ENCODE data around the gene CD200. TPM values are rescaled to one million over a fixed set of nuclear protein-coding genes. Genes with fewer than 3 reads are reported as not detected.

CD200 gene
- total and polyA plus RNA-seq, 2 of the 4 experiments (the other 2 are of a cell fraction): 1.1 to 1.7 TPM

DNA sequence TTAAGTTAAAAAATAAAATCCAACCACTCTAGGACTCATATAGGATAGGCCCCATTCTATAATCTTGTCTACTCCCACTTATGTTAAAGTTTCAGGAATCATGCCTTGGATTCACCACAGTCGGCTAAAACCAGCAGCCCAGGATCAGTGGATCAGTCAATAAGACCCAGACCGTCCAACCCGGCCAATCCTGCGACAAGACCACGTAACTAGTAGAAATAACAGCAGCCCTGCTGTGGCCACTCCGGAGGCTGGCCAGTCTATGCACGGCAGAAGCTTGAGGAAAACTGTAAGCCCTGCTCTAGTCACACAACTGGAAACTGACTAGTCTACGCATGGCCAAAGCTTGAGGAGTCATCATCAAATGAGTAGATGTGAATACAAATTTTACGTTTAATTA lies 26.1 kb upstream of the CD200 start:
- no peaks in the 10 kb centered on the region for H3K27me3 ChIP-seq (ENCODE audit: control insufficient read depth, insufficient read depth, low read length)
- H3K18ac ChIP-seq (ENCODE audit: low read depth, low read length): no peak overlapping the region
- no peak overlapping the region for H3K56ac ChIP-seq (ENCODE audit: extremely low read depth, insufficient read depth, low read length)
- no peak overlapping the region for H2AK5ac ChIP-seq (ENCODE audit: low read depth, low read length)
- 100% methylated on average over 2 of the region's 9 CpGs; no CpG with 5 or more reads in 1 of the 2 experiments for WGBS, 2 experiments (ENCODE audit: extremely low coverage in 2 of 2, insufficient read length in 1 of 2)
- no peak overlapping the region for H3K4me3 ChIP-seq (ENCODE audit: insufficient read depth, low read depth, low read length)
- no peak overlapping the region for H2BK120ac ChIP-seq (ENCODE audit: low read depth, low read length)
- H3K9ac ChIP-seq (ENCODE audit: low read depth, low read length): no peak overlapping the region
- no peak overlapping the region for H4K91ac ChIP-seq (ENCODE audit: insufficient read depth, low read depth, low read length)
- BruUV-seq (replicated peaks): no TSS peak
- ChIA-PET POLR2A (ENCODE audit: unreplicated experiment) (no interaction called here), CTCF (interaction anchor here (1.9 kb wide), 1 partner anchor 13 kb away, joined by 9 read pairs; the partner anchor contains the start of gene SLC9C1)
- no peak overlapping the region for H2BK15ac ChIP-seq (ENCODE audit: low read depth, low read length)
- no peak overlapping the region for H4K8ac ChIP-seq (ENCODE audit: low read depth in 2 of 2, low read length in 2 of 2)
- H3K4me2 ChIP-seq (ENCODE audit: low read depth, low read length): no peak overlapping the region
- H3K27ac ChIP-seq (ENCODE audit: insufficient read depth, low read length): no peak overlapping the region
- H3K23ac ChIP-seq (ENCODE audit: low read depth, low read length): no peak overlapping the region
- no peak overlapping the region for H2BK5ac ChIP-seq (ENCODE audit: low read depth, low read length, poor library complexity, severe bottlenecking)
- H2BK20ac ChIP-seq (ENCODE audit: low read depth, low read length): no peak overlapping the region
- no peak overlapping the region for H4K5ac ChIP-seq (ENCODE audit: low read depth, low read length)
- no peaks in the 10 kb centered on the region for H3K9me3 ChIP-seq (ENCODE audit: control insufficient read depth, insufficient read depth, low read length)
- no peak for ATAC-seq (ENCODE audit: low read depth)
- H3K4ac ChIP-seq (ENCODE audit: low read depth, low read length): no peak overlapping the region
- in situ Hi-C loops (cut with MboI; ENCODE audit: low sequenced_read_pairs) (loop anchor here (25.0 kb wide), 1 partner anchor 680 kb away; the partner anchor contains the start of genes CD200R1 and GTPBP8), dilution Hi-C loops (cut with HindIII; ENCODE audit: low sequenced_read_pairs, unreplicated experiment) (loop anchor here (25.0 kb wide), 1 partner anchor 205 kb away; no protein-coding TSS in a partner anchor), intact Hi-C loops (cut with micrococcal nuclease) (no loop called here)
- H3K79me1 ChIP-seq (ENCODE audit: low read depth in 1 of 2, low read length in 2 of 2): no peaks in the 10 kb centered on the region
- H4K20me1 ChIP-seq (ENCODE audit: insufficient read depth, low read length): no peaks in the 10 kb centered on the region
- TF ChIP-seq POLR2A (IDR thresholded peaks at IDR 0.05; ENCODE audit: low read depth, low read length) (no peak), FOS (IDR thresholded peaks at IDR 0.05; ENCODE audit: low read depth, low read length) (no peak), MAFK (IDR thresholded peaks at IDR 0.05; ENCODE audit: low read depth, low read length) (no peak), RFX5 (IDR thresholded peaks at IDR 0.05; ENCODE audit: low read depth, low read length) (no peak), CEBPB (IDR thresholded peaks at IDR 0.05; ENCODE audit: low read depth, low read length) (no peak), MXI1 (IDR thresholded peaks at IDR 0.05; ENCODE audit: borderline replicate concordance, low read depth, low read length) (no peak), SMC3 (IDR thresholded peaks at IDR 0.05; ENCODE audit: low read depth, low read length) (no peak)
- TF ChIP-seq, protein P1, sequence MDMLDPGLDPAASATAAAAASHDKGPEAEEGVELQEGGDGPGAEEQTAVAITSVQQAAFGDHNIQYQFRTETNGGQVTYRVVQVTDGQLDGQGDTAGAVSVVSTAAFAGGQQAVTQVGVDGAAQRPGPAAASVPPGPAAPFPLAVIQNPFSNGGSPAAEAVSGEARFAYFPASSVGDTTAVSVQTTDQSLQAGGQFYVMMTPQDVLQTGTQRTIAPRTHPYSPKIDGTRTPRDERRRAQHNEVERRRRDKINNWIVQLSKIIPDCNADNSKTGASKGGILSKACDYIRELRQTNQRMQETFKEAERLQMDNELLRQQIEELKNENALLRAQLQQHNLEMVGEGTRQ (IDR thresholded peaks at IDR 0.05; ENCODE audit: low read depth, low read length): no peak
- no peak overlapping the region for H3K14ac ChIP-seq (replicated peaks; ENCODE audit: low read depth, low read length)
- H3K36me3 ChIP-seq (ENCODE audit: control insufficient read depth, insufficient read depth, low read length): no peaks in the 10 kb centered on the region
- no peak overlapping the region for H2AK9ac ChIP-seq (replicated peaks; ENCODE audit: low read depth, low read length, poor library complexity)
- no peak overlapping the region for H2AFZ ChIP-seq (replicated peaks; ENCODE audit: low read length, poor library complexity)
- H3K4me1 ChIP-seq (ENCODE audit: control insufficient read depth, insufficient read depth, low read length): peaks cover 12% of the 10 kb centered on the region
- no peak for DNase-seq
- no peaks in the 10 kb centered on the region for H3K9me1 ChIP-seq (ENCODE audit: insufficient read depth, low read length)

Measured in IMR-90 (cell line).